Smooth muscle cell (in vitro differentiated cells): ENCODE data around the gene PSMB7. TPM values are rescaled to one million over a fixed set of nuclear protein-coding genes. Genes with fewer than 3 reads are reported as not detected.

Source experiments
- DNase-seq: peaks from one replicate; lab custom pipeline; 2025; ENCODE audit not compliant: unreplicated experiment; lab: John Stamatoyannopoulos, UW
- H2AFZ ChIP-seq: fragments of 200-600 bp; sonication (generic); 2 replicates; pipeline ENCODE4 v1.6.0; 2016; ENCODE audit warnings: antibody characterized with exemption, low read depth, mild to moderate bottlenecking
- H3F3A ChIP-seq: fragments of 200-600 bp; sonication (generic); 2 replicates; pipeline ENCODE4 v1.6.0; 2017; ENCODE audit warnings: antibody characterized with exemption, low read depth
- H3K27ac ChIP-seq: fragments of 200-600 bp; sonication (generic); 2 replicates; pipeline ENCODE4 v1.5.1; 2016; ENCODE audit warnings: low read depth, mild to moderate bottlenecking
- H3K27me3 ChIP-seq: fragments of 200-600 bp; sonication (generic); 2 replicates; pipeline ENCODE4 v1.6.1; 2016; ENCODE audit warnings: low read depth, mild to moderate bottlenecking
- H3K36me3 ChIP-seq: fragments of 200-600 bp; sonication (generic); 2 replicates; pipeline ENCODE4 v1.5.1; 2016; ENCODE audit warnings: low read depth
- H3K4me1 ChIP-seq: fragments of 200-600 bp; sonication (generic); 2 replicates; pipeline ENCODE4 v1.5.1; 2016; ENCODE audit warnings: low read depth
- H3K4me2 ChIP-seq: fragments of 200-600 bp; sonication (generic); 2 replicates; pipeline ENCODE4 v1.6.0; 2016; ENCODE audit warnings: mild to moderate bottlenecking
- H3K4me3 ChIP-seq: fragments of 200-600 bp; sonication (generic); 2 replicates; pipeline ENCODE4 v1.5.1; 2016; ENCODE audit warnings: mild to moderate bottlenecking
- H3K79me2 ChIP-seq: fragments of 200-600 bp; sonication (generic); 2 replicates; pipeline ENCODE4 v1.6.0; 2016; ENCODE audit warnings: low read depth, mild to moderate bottlenecking
- H3K9ac ChIP-seq: fragments of 200-600 bp; sonication (generic); 2 replicates; pipeline ENCODE4 v1.6.0; 2016; ENCODE audit warnings: low read depth
- H3K9me3 ChIP-seq: fragments of 200-600 bp; sonication (generic); replicated peaks from 2 replicates; pipeline ENCODE4 v1.5.1; 2016; ENCODE audit warnings: low read depth
- H4K20me1 ChIP-seq: fragments of 200-600 bp; sonication (generic); 2 replicates; pipeline ENCODE4 v1.6.0; 2016; ENCODE audit warnings: low read depth
- CTCF ChIP-seq: fragments of 200-600 bp; sonication (generic); IDR thresholded peaks from 2 replicates; pipeline ENCODE4 v1.5.1; 2017; ENCODE audit warnings: borderline replicate concordance, mild to moderate bottlenecking, antibody characterized with exemption; ENCODE audit not compliant: insufficient read depth, poor library complexity, severe bottlenecking
- WGBS: methylation state at CpG from one replicate; pipeline ENCODE4 v1.1.7; 2016; ENCODE audit warnings: low lambda C conversion rate; 5-methylcytosine and 5-hydroxymethylcytosine counted together
- polyA plus RNA-seq: library from polyadenylated mRNA; unstranded; fragments of >200 nt; fragmentation: Nextera tagmentation; extraction: Ambion mirVana; gene quantifications from 2 replicates; pipeline ENCODE4 v1.2.1, GENCODE V29; 2016
- total RNA-seq: library from RNA; depleted of rRNA; stranded (reverse); fragments of >200 nt; gene quantifications from 2 replicates; pipeline ENCODE4 v1.2.3, GENCODE V29; 2014

Gene PSMB7
- total and polyA plus RNA-seq, 2 experiments from 2014 or later, result 246 to 302 TPM

- no peak overlapping the region for H2AFZ ChIP-seq
- DNase-seq, result no peak
- 98% methylated on average over 8 of the region's 8 CpGs for WGBS
- peaks cover 6% of the 10 kb centered on the region for H3K36me3 ChIP-seq
- H3K9ac ChIP-seq, result no peak overlapping the region
- H4K20me1 ChIP-seq, result peaks cover 79% of the 10 kb centered on the region
- H3K9me3 ChIP-seq, result no peaks in the 10 kb centered on the region
- H3K4me2 ChIP-seq, result no peak overlapping the region
- peaks cover 8% of the 10 kb centered on the region for H3K4me1 ChIP-seq
- no peak for TF ChIP-seq CTCF
- no peak overlapping the region for H3K4me3 ChIP-seq
- H3K27me3 ChIP-seq, result no peaks in the 10 kb centered on the region
- no peak overlapping the region for H3K27ac ChIP-seq
- no peaks in the 10 kb centered on the region for H3K79me2 ChIP-seq
- H3F3A ChIP-seq, result peaks cover 5% of the 10 kb centered on the region
Measured at GRCh38 chr9:124347968-124348358, 67.3 kb downstream of the PSMB7 start.

- no peak for TF ChIP-seq CTCF
- Histone ChIP-seq H3K9me3 (no peaks in the 10 kb centered on the region), H3K4me1 (peaks cover 14% of the 10 kb centered on the region), H3K27ac (no peak overlapping the region), H3K4me2 (no peak overlapping the region), H3F3A (peaks cover 5% of the 10 kb centered on the region), H3K9ac (no peak overlapping the region), H3K36me3 (peaks cover 6% of the 10 kb centered on the region), H4K20me1 (peaks cover 79% of the 10 kb centered on the region), H3K4me3 (no peak overlapping the region), H3K79me2 (no peaks in the 10 kb centered on the region), H2AFZ (no peak overlapping the region), H3K27me3 (no peaks in the 10 kb centered on the region)
- DNase-seq, result no peak
- WGBS, result 92% methylated on average over 26 of the region's 26 CpGs
Measured at GRCh38 chr9:124347206-124347967, 67.9 kb downstream of the PSMB7 start.

- no peak for DNase-seq
- peaks cover 81% of the 10 kb centered on the region for H4K20me1 ChIP-seq
- H3K4me1 ChIP-seq, result peaks cover 14% of the 10 kb centered on the region
- H3K9ac ChIP-seq, result no peak overlapping the region
- peaks cover 6% of the 10 kb centered on the region for H3K36me3 ChIP-seq
- H3K4me3 ChIP-seq, result no peak overlapping the region
- H3K79me2 ChIP-seq, result no peaks in the 10 kb centered on the region
- H3K4me2 ChIP-seq, result no peak overlapping the region
- 93% methylated on average over 31 of the region's 34 CpGs for WGBS
- no peaks in the 10 kb centered on the region for H3F3A ChIP-seq
- TF ChIP-seq CTCF, result no peak
- H3K9me3 ChIP-seq, result no peaks in the 10 kb centered on the region
- no peak overlapping the region for H3K27ac ChIP-seq
- H2AFZ ChIP-seq, result no peak overlapping the region
- no peaks in the 10 kb centered on the region for H3K27me3 ChIP-seq
Measured at GRCh38 chr9:124346347-124347163, 68.7 kb downstream of the PSMB7 start.
